A172 (cell line): Measurements from ENCODE around the gene ECT2L. TPM values are rescaled to one million over a fixed set of nuclear protein-coding genes. Genes with fewer than 3 reads are reported as not detected.

Source experiments
- DNase-seq: peaks from one replicate; pipeline ENCODE4 v3.0.0-alpha.2; 2015; ENCODE audit warnings: low spot score
- total RNA-seq: library from RNA; depleted of rRNA; stranded (reverse); fragments of >200 nt; shearing (Covaris generic); gene quantifications from 2 replicates; pipeline ENCODE4 v1.2.3, GENCODE V29; 2014

Gene ECT2L
- total RNA-seq, 1 experiment from 2014 or later = not detected

DNA sequence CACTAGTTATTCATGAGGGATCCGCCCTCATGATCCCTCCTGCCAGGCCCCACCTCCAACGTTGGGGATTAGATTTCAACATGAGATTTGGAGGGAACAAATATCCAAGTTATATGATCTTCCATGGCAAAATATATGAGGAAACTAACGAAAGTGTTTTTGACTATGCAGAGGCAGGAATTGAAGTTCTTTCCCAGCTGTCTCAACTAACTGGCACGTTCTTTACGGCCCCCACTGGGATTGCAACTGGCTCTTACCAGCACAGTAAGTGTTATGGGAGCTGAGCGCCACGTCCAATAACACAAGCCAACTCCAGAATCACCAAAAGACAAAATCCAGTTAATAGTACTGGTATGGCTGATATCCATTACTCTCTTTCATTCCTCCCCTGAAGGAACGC, 66.6 kb downstream of the ECT2L start:
- no peak for DNase-seq

GRCh38 chr6:138863321-138863720, 67.4 kb downstream of the ECT2L start:
- DNase-seq = no peak

DNA sequence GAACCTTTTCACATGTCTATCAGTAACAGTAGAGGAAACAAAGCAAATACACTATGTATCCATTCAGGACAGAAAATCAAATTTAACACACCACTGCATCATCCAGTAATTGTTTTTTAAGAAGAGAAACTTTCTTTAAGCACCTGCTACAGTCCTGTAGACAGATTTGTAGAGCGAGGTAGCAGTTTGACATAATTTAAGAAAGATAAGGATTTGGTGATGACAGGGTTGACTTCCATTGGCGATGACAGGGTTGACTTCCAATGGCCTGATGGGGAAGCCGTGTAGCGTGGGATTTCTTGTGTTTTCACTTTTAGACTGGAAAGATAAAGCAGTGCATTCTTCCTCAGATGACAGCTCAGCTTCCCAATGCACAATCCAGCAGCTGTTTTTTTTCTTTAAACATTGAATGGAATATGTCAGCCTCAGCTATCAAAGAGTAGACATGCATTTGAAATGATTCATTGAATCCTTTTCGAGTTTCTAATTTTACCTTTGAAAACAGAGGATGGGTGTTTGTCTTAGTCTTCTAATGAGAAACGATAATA, 68.5 kb downstream of the ECT2L start:
- no peak for DNase-seq

GRCh38 chr6:138865480-138866109, 69.7 kb downstream of the ECT2L start:
- no peak for DNase-seq

DNA sequence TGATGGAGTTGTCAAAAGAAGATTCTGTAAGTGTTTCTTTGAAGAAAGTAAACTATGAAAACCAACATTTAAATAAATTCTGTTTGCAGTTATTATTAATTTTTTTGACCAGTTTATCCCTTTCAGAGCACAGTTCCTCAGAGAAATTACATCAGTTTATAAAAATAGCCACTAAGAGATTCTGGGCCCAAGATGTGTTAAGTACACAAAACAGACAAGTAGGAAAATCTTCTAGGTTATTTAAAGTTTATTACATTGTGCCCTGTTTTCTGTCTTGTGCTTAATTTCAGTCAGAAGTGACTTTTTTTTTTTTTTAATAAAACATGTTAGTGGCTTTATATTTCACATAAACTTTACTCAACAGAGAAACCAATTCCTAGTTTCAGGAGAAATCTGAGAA, 72.3 kb downstream of the ECT2L start:
- DNase-seq = no peak

DNA sequence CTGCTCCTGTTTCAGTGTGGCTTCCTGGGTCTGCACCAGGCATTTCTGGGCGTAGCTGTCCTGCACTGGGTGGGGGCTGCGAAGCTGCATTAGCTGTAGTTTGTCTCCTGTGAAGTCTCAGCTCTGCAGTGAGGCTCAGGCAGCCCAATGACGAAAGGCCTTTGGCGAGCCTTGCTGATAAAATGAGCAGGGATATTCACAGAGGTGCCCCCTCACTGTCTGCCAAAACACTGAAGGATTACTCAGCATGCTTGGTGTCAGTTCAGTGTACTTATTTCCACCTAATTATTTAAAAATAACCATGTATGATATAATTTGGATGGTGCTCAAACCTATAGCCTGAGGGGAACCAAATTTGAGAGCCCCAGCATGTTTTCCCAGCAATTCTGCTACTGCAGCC, 73.5 kb downstream of the ECT2L start:
- DNase-seq = no peak

- no peak for DNase-seq
These were observed 77.3 kb downstream of the ECT2L start for GRCh38 chr6:138873191-138873590.

DNA sequence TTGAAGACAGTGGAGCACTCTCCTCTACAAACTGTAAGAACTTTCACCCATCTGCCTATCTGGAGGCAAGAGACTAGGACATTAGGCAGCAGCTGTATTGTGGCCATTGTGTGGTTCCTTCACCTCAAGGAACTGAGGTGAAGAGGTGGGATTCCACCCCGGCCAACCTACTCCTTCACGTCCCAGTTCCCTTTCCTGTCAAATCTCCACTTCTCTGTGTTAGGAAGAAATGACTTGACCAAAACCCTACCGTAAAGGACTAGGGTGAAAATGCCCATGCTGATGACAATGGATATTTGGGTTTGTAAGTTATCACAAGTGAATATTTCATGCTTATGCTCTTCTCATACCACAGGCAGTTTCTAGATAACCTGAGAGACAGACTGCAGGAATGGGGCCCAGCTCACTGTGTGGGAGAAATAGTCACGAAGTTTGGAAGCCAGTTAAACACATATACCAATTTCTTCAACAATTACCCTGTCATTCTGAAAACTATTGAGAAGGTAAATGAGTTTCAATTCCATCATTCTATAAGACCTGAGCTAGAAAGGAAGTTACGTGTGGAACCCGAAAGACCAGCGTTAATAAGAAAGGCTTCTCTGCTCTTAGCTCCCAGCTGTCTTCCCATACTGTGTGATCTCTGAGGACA, 86.6 kb downstream of the ECT2L start:
- no peak for DNase-seq

- DNase-seq = no peak
These were observed 89.4 kb downstream of the ECT2L start for GRCh38 chr6:138885156-138885819.

GRCh38 chr6:138891255-138891986, 95.5 kb downstream of the ECT2L start:
- DNase-seq = no peak

DNA sequence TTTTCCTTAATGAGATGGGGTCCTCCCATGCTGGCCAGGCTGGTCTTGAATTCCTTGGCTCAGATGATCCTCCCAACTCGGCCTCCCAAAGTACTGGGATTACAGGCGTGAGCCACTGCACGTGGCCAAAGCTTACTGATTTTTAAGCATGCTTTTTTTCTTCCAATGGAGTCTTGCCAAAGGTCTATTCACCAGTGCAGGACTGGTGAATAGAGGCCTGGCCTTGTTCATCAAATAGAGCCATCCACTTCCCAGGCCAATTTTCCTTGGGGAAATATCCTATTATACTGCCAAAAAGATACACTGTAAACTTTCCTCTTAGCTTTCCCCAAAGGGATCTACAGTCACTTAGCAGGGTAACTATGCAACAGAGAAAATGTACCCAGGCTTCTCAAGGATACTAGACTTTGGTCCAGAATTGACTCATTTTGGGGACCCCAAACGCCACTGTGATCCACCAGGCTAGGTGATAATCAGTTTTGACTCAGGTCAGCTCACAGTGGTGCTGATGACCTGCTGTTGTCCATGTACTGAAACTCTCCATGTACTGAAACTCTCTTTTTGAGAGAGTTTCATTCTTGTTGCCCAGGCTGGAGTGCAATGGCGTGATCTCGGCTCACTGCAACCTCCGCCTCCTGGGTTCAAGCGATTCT, 100.3 kb downstream of the ECT2L start:
- DNase-seq = no peak

DNA sequence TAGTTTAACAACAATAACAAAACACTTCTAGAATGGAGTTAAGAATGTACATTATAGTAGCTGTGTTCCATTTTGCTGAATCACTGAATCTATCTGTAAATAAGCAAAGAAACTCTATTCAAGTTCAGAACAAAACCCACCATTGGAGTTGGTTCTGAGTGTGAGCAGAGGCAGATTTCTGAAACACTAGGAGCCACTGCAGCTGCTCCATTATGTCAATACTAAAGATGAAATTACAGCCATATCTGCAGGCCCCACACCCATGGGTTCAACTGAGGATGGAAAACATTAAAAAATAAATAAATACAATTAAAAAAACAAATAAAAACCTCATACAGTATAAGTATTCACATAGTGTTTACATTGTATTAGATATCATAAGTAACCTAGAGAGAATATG, 101.1 kb downstream of the ECT2L start:
- no peak for DNase-seq

DNA sequence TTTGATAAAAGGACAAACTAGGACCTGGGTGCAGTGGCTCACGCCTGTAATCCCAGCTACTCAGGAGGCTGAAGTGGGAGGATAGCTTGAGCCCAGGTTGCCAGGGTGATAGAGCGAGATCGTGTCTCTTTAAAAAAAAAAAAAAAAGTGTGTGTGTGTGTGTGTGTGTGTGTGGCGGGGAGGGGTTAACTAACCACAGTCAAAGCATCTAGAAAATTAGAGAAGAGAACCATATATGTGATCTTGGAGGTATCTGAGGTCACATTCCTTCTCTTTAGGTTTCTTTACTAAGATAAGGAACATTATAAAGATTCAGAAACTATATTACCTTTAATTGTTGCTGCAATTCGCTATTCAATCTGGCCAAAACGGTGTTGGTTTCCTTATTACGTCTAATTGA, 111.3 kb downstream of the ECT2L start:
- no peak for DNase-seq

DNA sequence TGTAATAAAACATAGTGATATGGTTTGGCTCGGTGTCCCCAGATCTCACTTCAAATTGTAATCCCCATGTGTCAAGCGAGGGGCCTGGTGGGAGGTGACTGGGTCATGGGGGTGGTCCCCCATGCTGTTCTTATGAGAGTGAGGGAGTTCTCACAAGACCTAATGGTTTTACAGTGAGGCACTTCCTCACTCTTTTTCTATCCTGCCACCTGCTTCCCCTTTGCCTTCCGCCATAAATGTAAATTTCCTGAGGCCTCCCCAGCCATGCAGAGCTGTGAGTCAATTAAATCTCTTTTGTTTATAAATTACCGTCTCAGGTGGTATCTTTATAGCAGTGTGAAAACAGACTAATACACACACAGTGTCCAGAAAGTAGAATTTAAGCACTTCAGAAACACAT, 113.6 kb downstream of the ECT2L start:
- DNase-seq = no peak

GRCh38 chr6:138909975-138910374, 114.1 kb downstream of the ECT2L start:
- no peak for DNase-seq

DNA sequence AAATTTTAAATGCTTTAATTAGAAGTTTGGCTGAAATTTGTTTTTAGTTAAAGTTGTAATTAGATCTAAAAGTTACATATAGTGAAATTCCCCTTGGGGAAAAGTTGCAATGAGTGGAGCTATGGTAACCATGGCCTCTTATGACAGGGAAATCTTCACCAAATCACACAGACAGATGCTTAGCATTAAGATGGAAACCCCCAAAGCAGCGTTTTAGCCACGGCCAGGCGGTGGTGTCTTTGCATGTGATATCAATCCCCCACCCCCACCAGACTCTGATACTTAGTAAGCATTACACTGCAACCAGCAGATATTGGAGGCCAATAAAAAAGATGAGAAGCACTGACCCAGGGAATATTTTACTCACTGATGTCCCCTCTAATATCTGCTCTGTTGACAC, 116.4 kb downstream of the ECT2L start:
- no peak for DNase-seq

DNA sequence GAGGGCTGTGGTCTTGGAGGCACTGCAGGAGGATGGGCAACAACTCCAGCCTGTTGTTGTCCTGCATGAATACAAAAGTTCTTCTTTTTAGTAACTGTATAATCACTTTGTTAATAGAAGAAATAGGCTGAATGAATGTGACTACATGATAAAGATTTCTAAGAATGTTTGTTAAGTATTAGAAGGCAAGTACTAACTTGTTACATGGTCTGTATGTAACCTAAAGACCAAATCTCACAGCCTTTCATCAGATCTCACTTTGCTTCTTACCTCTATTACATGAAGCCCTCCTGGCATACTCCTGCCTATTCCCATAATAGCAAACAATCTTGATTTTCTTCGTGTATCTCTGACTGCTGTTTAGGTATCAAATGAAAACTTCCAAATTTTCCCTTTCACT, 118.8 kb downstream of the ECT2L start:
- DNase-seq = no peak

GRCh38 chr6:138920906-138921305, 125.0 kb downstream of the ECT2L start:
- no peak for DNase-seq

GRCh38 chr6:138923561-138923960, 127.7 kb downstream of the ECT2L start:
- no peak for DNase-seq

DNA sequence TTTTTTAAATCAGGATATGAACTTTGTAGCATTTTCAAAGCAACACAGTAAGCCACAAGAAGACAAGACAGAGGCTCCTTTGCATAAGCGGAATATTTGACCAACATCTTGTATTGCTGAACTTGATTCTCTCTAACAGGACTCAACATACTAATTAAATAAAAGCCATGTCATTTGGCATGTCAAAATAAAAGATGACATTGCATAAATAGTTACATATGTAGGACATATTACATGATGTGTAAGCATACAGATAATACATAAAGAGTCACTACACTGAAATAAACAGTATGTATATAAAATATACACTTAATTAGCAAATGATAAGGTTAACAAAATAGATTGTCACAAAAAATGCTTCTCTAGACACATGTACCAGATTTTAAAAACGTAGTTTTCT, 129.9 kb downstream of the ECT2L start:
- no peak for DNase-seq

DNA sequence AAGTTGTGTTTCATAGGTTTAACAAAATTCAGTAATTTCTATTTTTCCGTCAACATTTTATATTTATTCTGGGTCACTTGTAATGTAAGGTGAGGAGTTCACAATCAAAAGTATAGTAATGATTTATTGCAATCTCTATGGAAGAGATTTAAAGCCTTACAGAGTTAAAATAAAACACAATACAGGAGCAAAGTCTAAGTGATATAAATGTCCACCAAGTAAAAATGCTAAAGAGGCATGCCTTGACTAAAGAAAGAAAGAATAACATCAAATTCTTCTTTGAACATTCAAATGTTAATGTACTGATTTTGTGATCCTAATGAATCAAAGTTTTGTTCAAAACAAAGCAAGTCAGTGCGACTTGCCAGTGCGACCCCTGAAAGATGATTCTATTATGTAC, 130.7 kb downstream of the ECT2L start:
- DNase-seq = no peak

GRCh38 chr6:138931660-138932059, 135.8 kb downstream of the ECT2L start:
- no peak for DNase-seq
